Hematopoietic multipotent progenitor cell treated with erythropoietin and hydrocortisone succinate and interleukin-3 and kit ligand, for 15 days (in vitro differentiated cells): ENCODE data around the gene SYT5.
A peak's percentile ranks its signal among the peaks of the same experiment; 100 is the strongest.
"Not testable (repeated sequence)": the region's sequence is repeated elsewhere in the genome, so short reads cannot be mapped to it uniquely, and the experiment has no call there.

Experiments
- DNase-seq: peaks from one replicate; pipeline ENCODE4 v3.0.0-alpha.2; 2015; ENCODE audit warnings: low spot score

SYT5 gene

GRCh38 chr19:55208880-55209692 lies 29.0 kb upstream of the SYT5 start, which contains the start of gene PTPRH:
PTPRH (minus strand) TSS chr19:55209501; CDS start chr19:55209433, 68 bp downstream.
- DNase-seq, result no peak

GRCh38 chr19:55206664-55207500 lies 26.8 kb upstream of the SYT5 start:
- peak; percentile 85 for DNase-seq

DNA sequence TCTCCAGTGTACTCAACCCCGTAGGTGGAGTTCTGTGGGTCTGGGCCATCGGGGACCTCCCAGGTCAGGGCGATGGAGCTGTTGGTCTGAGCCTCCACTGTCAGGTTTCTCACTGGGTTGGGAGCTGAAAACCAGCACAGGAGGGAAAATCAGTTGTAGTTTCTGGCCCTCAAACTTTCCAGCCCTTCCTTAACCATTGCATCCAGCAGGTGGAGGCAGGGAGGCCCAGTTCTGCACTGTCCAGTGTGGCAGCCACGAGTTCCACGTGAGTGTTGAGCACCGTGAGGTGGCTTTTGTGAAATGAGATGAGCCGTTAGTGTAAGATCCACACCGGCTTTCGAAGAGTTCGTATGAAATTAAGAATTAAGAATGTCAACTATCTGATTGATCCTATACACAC lies 22.1 kb upstream of the SYT5 start:
- DNase-seq, result peak; percentile 33

GRCh38 chr19:55199620-55200204 lies 19.6 kb upstream of the SYT5 start:
- no peak for DNase-seq

- DNase-seq, result no peak
Observed at GRCh38 chr19:55198651-55199050, 18.6 kb upstream of the SYT5 start.

GRCh38 chr19:55197528-55197927 lies 17.4 kb upstream of the SYT5 start:
- DNase-seq, result peak; percentile 36

DNA sequence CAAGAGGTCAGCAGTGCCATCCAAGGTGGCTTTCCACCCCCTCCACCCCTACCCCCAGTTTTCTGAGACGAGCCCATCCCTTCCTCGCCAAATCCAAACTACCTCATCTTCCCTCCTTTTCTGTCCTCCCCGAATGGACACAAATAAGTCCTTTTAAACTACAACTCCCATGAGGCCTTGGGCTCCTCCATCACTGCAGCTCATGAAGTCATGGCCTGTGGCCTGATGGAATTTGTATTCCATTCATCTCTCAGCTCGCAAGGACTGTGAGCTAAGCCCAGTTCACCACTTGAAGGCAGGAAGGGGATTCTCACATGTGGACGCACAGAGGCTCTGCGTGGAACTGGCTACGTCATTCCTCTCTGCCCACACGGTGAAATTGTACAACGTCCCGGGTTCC lies 16.7 kb upstream of the SYT5 start:
- no peak for DNase-seq

DNA sequence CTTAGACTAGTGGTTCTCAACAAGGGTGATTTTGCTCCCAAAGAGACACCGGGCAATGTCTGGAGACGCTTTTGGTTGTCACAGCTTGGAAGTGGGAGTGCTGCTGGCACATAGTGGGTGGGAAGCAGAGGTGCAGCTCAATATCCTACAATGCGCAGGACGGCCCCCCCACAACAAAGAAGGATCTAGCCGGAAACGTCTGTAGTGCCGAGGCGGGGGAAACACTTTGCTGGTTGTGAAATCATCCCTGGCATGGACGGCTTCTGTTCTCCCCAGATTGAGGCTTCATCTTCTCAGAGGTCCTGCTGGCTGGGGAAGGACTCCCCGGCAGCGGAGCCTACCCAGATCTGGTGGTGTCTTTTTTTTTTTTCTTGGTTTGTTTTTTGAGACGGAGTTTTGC lies 13.4 kb upstream of the SYT5 start:
- DNase-seq, result no peak

DNA sequence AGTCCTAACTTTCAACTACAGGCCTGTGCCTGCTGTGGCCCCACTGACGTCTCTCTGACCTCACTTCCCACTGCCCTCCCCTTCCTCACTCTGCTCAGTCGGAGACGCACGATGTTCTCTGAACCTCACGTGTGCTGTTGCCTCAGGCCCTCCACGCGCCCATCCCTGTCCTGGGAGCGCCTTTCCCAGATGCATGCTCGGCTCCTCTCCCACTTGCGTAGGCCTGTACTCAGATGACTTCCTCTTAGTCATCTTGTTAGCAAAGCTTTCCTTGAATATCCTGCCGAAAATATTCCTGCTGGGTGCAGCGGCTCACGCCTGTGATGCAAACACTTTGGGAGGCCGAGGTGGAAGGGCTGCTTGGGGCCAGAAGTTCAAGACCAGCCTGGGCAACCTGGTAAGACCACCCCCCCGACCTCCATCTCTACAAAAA lies 9.3 kb upstream of the SYT5 start:
- no peak for DNase-seq

DNA sequence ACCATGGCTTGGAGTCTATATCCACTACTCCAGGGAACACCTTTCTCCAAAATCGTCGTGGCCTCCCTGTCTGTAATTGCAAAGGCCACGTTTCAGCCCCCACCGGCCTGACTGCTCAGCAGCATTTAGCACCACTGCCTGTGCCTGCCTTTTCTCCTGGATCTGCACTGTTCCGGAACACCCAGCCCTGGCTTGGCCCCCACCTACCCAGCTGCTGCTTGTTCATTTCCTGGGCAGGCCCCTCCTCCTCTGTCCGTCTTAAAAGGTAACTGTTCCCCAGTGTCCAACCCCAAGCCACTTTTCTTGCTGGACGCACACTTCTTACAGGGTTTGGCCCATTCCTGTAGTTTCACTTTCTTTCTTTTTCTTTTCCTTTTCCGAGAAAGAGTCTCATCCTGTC lies 8.5 kb upstream of the SYT5 start:
- no peak for DNase-seq

- DNase-seq, result no peak
Observed at GRCh38 chr19:55186080-55186479, 6.0 kb upstream of the SYT5 start.

GRCh38 chr19:55181740-55182139 lies 1.7 kb upstream of the SYT5 start:
- no peak for DNase-seq

- DNase-seq, result peak; percentile 57
Observed at GRCh38 chr19:55178781-55179599, 1.1 kb downstream of the SYT5 start.

DNA sequence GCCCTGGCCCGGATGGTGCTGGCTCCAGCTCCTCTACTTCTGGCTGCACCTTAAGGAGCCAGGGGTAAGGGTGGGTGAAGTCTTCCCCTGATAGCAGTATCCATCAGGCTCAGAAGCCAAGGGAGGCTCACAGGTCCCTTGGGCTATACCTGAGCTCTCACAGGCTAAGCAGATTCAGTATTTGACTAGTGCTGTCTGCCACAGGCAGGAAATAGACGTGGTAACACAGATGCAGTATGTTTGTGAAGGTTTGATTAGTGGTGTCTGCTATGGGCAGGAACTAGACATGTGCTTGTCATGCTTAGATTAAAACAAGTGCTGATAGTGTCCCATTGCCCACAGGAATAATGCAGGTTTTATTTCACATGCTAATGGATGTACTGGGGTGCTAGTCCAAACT lies 4.0 kb downstream of the SYT5 start:
- no peak for DNase-seq

GRCh38 chr19:55175117-55175867 lies 4.8 kb downstream of the SYT5 start:
- no peak for DNase-seq

GRCh38 chr19:55174425-55175116 lies 5.5 kb downstream of the SYT5 start:
- DNase-seq, result no peak

DNA sequence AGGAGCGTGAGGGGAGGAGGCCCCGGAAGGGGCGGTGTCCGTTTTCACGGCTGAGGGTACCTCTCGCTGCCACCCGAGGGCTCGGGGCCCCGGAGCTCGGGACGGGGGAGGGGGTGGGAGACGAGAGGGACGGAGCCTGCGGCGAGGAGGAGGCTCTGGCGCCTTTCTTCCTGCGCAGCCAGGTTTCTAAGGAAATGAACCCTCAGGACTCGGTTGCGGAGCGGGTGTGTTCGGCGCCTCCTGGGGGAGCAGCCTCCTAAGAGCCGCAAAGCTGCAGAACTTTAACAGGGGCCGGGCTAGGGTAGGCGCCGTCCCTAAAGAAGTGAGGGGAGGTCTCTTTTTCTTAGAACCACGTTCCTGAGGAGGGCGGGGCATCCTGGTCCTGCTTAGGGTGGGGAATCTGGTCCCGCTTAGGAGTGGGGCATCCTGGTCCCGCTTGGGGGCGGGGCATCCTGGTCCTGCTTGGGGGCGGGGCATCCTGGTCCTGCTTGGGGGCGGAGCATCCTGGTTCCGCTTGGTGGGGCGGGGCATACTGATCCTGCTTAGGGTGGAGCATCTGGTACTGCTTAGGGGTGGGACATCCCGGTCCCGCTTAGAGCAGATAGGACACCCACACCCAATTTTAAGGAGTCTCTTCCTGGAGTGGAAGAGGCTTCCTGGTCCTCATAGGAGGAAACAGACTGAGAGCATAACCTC lies 6.2 kb downstream of the SYT5 start:
- peak; percentile 65 for DNase-seq

DNA sequence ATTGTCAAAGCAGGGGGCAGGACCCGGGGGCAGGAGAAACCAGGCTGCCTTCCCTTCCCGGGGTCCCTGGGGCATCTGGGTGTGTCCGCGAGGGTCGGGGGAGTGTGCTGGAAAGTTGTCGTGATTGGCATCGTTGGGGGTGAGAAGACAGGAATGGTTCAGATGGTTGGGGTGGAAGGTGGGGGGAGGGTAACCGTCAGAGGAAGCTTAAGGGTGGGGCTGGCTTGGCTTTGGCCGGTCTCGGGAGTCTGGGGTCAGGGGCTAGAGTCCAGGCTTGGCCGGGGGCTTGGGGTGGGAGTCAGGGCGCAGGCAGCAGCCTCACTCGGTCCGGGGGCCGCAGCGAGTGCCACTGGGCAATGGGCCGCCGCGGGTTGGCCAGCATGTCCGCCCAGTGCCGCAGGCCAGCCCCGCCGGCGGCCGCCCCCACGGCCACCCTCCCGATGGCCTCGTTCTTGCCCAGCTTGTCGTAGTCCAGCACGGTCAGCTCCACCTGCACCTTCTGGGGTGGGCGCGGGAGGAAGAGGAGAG lies 6.8 kb downstream of the SYT5 start:
- no peak for DNase-seq

DNA sequence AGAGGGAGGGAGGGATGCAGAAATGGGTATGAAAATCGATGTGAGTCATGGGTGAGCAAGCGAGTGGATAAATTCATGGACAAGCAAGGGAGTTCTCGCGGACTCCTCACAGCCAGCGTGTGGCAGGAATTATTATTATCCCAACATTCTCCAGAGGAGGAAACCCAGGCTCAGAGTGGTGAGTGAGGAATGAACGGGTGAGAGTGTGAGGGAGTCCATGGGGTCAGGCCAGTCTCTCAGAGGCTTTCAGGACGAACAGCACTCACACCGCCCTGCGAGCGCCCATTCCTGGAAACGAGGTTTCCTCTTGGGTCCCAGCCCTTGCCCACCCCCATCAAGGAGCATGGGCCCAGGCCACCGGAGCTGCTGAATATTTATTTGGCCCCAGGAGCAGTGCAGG lies 7.3 kb downstream of the SYT5 start:
- no peak for DNase-seq

DNA sequence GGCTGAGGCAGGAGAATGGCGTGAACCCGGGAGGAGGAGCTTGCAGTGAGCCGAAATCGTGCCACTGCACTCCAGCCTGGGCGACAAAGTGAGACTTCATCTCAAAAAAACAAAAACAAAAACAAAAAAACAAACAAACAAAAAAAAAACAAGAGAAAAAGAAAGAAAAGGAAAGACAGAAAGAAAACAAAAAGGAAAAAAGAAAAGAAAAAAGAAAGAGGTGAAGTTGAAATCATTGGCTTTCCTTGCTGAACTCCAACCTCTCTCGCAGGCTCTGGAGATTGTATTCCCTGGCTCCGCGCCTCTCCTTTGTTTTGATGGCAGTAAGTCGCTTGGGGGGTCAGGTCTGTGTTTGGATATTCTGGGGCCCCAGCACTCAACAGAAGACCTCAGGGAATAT lies 7.8 kb downstream of the SYT5 start:
- not testable (repeated sequence) for DNase-seq
